Osteoblast (primary cell): Measurements from ENCODE around the gene UNCX. TPM values are rescaled to one million over a fixed set of nuclear protein-coding genes. Genes with fewer than 3 reads are reported as not detected.

Experiments used
- DNase-seq: peaks from one replicate; pipeline ENCODE4 v3.0.0; 2011; ENCODE audit warnings: low spot score, mixed read lengths; ENCODE audit not compliant: insufficient read length; ENCODE audit errors: missing footprints
- H2AFZ ChIP-seq: 2 replicates; pipeline ENCODE4 v1.6.0; 2011; ENCODE audit warnings: mild to moderate bottlenecking, low read length
- H3K27ac ChIP-seq: 2 replicates; pipeline ENCODE4 v1.5.1; 2011; ENCODE audit warnings: mild to moderate bottlenecking, low read depth, low read length, moderate library complexity
- H3K27me3 ChIP-seq: 2 replicates; pipeline ENCODE4 v1.6.0; 2012; ENCODE audit warnings: mild to moderate bottlenecking, control low read depth, inconsistent platforms, low read length, moderate library complexity; ENCODE audit not compliant: insufficient read depth
- H3K36me3 ChIP-seq: 2 replicates; pipeline ENCODE4 v1.5.1; 2011; ENCODE audit warnings: mild to moderate bottlenecking, low read length, control low read depth, moderate library complexity; ENCODE audit not compliant: insufficient read depth
- H3K4me1 ChIP-seq: 2 replicates; pipeline ENCODE4 v1.5.1; 2011; ENCODE audit warnings: mild to moderate bottlenecking, low read length, control low read depth, moderate library complexity; ENCODE audit not compliant: insufficient read depth
- H3K4me2 ChIP-seq: 2 replicates; pipeline ENCODE4 v1.6.0; 2011; ENCODE audit warnings: mild to moderate bottlenecking, low read length; ENCODE audit not compliant: insufficient read depth
- H3K4me3 ChIP-seq: fragments of 200-600 bp; sonication (generic); 3 replicates; pipeline ENCODE4 v1.5.1; 2012; ENCODE audit warnings: mild to moderate bottlenecking, low read length, inconsistent platforms; ENCODE audit not compliant: insufficient read depth
- H3K79me2 ChIP-seq: 2 replicates; pipeline ENCODE4 v1.6.0; 2012; ENCODE audit warnings: mild to moderate bottlenecking, low read length, control low read depth, inconsistent platforms; ENCODE audit not compliant: insufficient read depth
- H3K9me3 ChIP-seq: 2 replicates; pipeline ENCODE4 v1.5.1; 2011; ENCODE audit warnings: low read depth, low read length, control low read depth
- H4K20me1 ChIP-seq: 2 replicates; pipeline ENCODE4 v1.6.0; 2012; ENCODE audit warnings: mild to moderate bottlenecking, low read length, control low read depth; ENCODE audit not compliant: insufficient read depth
- CTCF ChIP-seq: IDR thresholded peaks from 2 replicates; pipeline ENCODE4 v1.5.1; 2011; ENCODE audit warnings: mild to moderate bottlenecking, low read depth, low read length, moderate library complexity; ENCODE audit errors: extremely low read depth
- total RNA-seq: library from RNA; depleted of rRNA; stranded (reverse); fragments of >200 nt; gene quantifications from 2 replicates; pipeline ENCODE4 v1.2.3, GENCODE V29; 2012

UNCX gene
- total RNA-seq, 1 donor = not detected

- Histone ChIP-seq H2AFZ (no peak overlapping the region), H4K20me1 (no peaks in the 10 kb centered on the region), H3K27me3 (peaks cover 95% of the 10 kb centered on the region), H3K79me2 (no peaks in the 10 kb centered on the region), H3K4me2 (no peak overlapping the region), H3K9me3 (no peaks in the 10 kb centered on the region), H3K27ac (no peak overlapping the region), H3K36me3 (no peaks in the 10 kb centered on the region), H3K4me3 (no peak overlapping the region), H3K4me1 (no peaks in the 10 kb centered on the region)
- no peak for DNase-seq
- no peak for TF ChIP-seq CTCF
These were observed 10.1 kb downstream of the UNCX start for GRCh38 chr7:1242606-1243289.

GRCh38 chr7:1243290-1243963, 10.8 kb downstream of the UNCX start:
- no peaks in the 10 kb centered on the region for H4K20me1 ChIP-seq
- H3K4me2 ChIP-seq = no peak overlapping the region
- peaks cover 96% of the 10 kb centered on the region for H3K27me3 ChIP-seq
- no peaks in the 10 kb centered on the region for H3K4me1 ChIP-seq
- no peaks in the 10 kb centered on the region for H3K36me3 ChIP-seq
- no peaks in the 10 kb centered on the region for H3K9me3 ChIP-seq
- no peaks in the 10 kb centered on the region for H3K79me2 ChIP-seq
- no peak overlapping the region for H3K4me3 ChIP-seq
- TF ChIP-seq CTCF = no peak
- H3K27ac ChIP-seq = no peak overlapping the region
- H2AFZ ChIP-seq = no peak overlapping the region
- no peak for DNase-seq

- no peaks in the 10 kb centered on the region for H3K79me2 ChIP-seq
- H4K20me1 ChIP-seq = no peaks in the 10 kb centered on the region
- H3K9me3 ChIP-seq = no peaks in the 10 kb centered on the region
- H3K4me3 ChIP-seq = no peak overlapping the region
- H2AFZ ChIP-seq = no peak overlapping the region
- no peak for TF ChIP-seq CTCF
- H3K4me1 ChIP-seq = no peaks in the 10 kb centered on the region
- no peak overlapping the region for H3K27ac ChIP-seq
- peaks cover 96% of the 10 kb centered on the region for H3K27me3 ChIP-seq
- H3K36me3 ChIP-seq = no peaks in the 10 kb centered on the region
- H3K4me2 ChIP-seq = no peak overlapping the region
- no peak for DNase-seq
These were observed 11.3 kb downstream of the UNCX start for GRCh38 chr7:1243964-1244416.
